HG03025 (cell line): ENCODE data around the gene TM9SF3.
A peak's percentile ranks its signal among the peaks of the same experiment; 100 is the strongest.
"Not testable (repeated sequence)": the region's sequence is repeated elsewhere in the genome, so short reads cannot be mapped to it uniquely, and the experiment has no call there.

Experiments
- ATAC-seq: cut with Tn5 transposase; IDR thresholded peaks from one replicate; pipeline ENCODE4 v1.9.1; 2021; ENCODE audit warnings: mild to moderate bottlenecking, moderate library complexity; ENCODE audit not compliant: unreplicated experiment, low FRiP score

The TM9SF3 gene

DNA sequence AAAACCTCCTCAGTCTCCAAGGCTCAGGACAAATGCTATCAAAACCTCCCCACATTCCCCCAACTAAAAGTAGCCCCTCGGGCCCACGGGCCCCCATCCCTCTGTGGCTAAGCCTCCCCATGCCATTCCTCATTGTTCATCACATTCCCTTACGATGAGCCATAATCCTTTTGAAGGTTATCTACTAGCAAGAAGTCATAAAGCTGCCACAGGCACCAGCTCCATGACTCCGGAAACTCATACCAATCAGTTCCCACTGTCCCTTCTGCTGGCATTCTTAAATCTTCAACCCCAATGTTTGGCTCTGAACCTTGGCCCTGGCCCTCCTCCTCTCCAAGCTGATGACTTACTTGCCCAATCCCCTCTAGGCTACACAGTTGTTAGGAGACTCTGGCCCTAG lies 19.4 kb upstream of the TM9SF3 start:
- no peak for ATAC-seq

DNA sequence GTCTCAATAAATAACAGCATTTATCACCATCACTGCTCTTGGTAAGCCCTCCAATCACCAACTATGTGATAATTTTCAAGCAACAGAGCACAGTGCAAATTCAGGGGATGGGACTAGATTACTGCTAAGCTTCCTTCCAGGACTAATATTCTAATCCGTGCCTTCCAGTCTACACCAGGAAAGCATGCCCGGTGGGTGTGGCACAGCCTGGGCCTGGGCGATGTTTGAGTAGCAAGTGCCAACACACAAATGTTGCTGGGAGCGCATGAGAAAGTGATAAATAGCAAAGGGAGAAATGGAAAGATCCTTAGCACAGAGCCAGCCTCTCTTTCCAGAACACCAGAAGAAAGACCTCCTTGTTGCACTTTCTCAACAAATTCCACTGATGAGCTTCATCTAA lies 13.5 kb upstream of the TM9SF3 start:
- ATAC-seq: no peak

DNA sequence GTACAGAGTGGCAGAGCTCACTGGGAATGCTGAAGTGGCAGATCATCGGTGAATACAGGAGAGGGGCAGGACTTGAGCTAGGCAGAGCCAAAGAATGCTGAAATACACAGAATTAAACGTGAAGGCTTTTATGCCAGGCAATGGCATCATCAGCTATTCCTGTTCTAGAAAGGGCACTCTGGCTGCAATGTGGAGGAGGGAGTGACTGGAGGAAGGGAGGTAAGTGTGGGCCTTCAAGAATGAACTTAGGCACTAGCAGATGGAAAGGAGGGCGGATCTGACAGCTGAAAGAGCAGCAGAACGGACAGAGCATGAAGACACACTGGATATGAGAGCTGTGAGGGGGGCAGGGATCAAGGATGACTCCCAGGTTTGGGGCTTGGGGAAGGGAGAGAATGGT lies 12.0 kb upstream of the TM9SF3 start:
- no peak for ATAC-seq

DNA sequence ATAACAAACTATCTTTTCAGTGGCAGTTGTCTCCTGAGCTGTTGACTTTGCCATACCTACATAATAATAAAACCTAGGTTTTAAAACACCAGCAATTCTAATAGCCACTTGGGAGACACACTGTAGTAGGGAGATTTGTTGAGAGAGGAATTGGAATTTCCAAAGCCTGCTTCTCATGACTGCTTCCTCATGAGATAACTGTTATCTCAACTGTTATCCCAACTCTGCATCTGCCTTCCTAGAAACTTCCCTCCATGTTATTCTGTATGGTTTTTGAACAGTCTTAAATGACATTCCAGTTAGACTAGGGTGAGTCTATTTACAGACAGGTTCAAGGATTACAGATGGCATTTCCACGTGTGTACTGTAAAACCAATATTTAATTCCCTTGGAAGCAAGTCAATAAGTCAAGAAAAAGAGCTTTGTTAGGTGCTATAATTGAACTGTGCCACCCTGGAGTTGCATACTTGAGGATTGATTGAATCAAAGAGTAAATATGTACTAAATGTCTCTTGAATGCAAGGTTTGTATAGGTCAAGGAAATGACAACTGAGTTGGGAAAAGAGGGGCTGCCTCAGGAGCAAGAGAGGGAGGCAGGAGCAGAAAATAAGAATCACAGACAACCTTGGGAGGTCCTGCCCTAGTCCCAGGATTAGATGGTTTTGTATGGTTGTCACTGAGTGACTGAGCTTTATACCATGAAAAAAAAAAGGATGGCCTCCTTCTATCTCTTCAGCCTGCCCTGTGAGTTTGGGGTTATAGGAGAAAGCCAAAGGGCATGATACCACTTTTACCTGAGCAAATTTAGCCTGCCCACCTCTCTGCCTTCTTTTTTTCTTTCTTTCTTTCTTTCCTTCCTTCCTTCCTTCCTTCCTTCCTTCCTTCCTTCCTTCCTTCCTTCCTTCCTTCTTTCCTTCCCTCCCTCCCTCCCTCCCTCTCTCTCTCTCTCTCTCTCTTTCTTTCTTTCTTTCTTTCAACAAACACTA lies 9.9 kb upstream of the TM9SF3 start:
- ATAC-seq: no peak

DNA sequence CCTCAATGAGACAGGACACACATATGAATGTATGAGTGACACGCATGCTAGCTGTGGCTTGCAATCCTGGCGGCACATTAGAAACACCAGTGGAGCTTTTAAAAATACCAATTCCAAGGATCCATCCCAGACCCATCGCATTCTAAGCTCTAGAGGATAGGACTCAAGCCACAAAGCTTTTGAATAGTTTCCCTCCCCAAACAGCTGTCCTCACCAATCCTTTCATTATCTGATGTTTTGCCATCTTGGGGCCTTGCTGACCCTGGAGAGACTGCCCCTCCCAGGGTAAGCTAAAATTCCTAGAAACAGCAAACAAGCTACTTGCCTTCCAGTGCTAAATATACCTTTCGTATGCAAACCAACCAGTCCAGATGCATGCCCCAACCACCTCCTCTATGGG lies 8.9 kb upstream of the TM9SF3 start:
- no peak for ATAC-seq

DNA sequence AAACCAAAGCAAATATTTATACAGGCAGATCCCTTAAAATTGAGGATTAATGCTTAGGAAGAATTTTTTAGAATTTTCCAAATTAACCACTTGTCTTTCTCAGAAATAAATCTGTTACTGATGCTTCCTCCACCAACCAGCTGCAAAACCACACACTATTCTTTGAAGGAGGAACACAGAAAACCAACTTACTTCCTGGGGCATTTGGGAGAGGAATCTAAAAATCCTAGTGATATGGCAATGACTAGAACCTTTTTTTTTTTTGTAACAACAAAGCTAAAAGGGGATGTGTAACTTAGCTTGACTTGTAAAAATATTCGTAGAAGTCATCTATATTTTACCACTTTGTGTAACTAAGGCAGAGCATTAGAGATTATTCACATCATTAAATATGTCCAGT lies 5.1 kb upstream of the TM9SF3 start:
- no peak for ATAC-seq

DNA sequence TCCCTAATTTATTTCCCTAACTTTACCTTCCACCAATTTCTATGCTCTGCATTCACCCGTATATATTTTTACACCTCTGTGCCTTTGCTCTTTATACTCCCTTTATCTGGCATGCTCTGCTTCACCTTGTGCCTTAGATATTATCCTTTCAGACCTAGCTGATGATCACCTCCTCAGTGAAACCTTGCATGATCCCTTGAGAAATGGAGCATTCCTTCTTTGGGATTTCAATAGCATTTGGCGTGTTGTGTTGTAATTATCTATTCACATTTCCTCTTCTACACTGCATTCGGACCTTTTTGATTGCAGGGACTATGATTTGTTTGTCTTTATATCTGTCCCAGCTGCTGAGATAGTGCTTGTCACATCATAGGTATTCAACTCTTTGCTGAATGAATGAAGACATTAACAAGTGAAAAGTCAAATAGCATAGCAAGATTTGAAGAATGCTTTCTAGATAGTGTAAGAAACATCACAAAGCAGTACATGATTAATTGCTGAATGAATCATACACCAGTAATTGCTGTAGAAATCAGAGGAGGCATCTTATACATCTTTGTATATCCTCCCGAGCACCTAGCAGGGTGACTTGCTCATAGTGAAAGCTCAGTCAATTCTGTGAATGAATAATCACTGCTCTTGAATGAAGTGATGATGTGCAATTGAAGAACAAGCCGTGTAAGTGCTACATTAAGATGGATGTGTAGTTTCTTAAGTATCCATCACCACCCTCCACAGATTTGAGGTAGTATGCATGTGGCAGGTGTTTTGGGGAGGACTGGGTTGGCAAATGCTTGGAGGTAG lies 2.0 kb upstream of the TM9SF3 start:
- no peak for ATAC-seq

DNA sequence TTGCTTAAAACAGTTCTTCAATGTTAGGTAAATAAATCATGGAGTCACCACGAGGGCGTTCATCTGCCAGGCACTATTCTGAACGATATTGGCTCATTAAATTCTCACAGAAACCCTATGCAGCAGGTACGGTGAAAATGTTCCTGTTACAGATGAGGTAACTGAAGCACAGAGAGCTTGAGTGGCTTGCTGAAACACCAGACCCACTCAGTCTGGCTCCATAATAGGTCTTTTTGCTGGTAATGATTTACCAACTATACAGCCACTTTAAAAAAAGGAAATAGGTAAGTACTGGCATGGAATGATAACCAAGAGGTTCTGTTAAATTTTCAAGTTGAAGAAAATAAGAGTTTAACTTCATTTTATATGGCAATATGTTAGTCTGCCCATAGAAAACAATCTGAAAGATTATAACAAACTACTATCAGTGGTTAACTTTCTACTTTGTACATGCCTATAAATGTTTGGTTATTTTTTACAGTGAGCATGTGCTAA lies 1.3 kb upstream of the TM9SF3 start:
- no peak for ATAC-seq

DNA sequence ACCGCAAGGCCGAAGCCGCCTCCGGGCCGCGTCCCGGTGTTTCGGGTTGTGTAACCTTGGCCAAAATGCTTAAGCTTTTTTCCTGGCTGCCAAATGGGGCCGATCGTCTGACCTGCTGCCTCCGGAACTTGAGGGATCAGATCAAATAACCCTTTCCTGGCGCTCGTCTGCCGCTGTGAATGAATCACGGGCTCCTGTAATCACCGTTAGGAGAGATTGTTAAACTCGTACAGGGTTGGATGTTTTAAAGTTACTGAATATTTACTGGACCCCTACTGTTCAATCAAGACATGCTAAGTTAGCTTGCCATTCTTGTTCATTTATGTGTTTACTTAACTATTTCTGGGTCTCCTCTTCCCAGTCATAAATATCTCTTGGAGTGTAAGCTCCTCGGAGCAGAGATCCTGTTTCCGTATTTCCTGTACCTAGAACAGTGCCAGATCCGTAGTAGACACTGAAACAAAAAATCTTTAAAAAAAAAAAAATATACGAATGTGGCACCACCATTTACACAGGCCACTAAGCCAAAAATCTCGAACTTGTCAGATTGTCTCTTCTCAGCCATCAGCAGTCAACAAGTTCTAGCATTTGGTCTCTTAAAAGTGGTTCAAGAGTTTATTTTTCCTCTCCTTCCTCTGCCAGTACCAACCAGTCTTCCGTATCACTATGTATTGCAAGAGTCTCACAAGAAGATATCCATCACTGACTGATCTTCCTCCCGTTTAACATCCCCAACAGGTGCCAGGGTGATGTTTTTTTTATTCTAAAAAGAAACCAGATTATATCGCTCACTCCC lies 650 bp upstream of the TM9SF3 start:
- ATAC-seq: no peak

DNA sequence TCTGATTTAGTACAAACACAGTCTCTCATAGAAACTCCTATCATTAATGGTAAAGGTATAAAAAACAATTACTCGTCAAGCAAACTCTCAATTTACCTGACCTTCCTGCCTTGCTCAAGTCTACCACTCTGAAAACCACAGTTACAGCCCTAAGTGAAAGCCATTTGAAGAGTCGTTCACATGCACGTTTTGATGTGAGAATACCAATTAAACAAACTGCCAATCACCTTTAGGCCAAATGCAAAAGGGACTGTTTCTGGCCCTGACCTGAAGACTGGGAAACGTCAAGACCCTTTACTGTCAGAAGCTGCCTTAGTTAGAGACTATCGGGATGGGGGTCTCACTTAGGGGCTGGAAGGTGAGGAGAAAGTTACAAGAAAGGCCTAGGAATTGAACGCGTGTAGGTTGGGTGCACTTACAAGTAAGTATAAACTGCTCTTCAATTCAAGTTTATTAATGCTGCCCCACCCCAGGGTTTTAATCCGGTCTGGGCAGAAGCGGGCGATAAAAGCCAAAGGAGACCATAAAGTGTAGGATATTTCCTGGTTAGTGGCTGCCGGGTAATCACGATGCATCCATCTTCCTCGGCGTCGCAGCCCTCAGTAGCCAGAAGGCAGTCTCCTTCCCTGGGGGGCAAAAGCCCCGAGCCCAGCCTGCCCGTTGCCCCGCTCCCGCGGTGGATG lies 935 bp downstream of the TM9SF3 start:
- peak; percentile 13 for ATAC-seq

DNA sequence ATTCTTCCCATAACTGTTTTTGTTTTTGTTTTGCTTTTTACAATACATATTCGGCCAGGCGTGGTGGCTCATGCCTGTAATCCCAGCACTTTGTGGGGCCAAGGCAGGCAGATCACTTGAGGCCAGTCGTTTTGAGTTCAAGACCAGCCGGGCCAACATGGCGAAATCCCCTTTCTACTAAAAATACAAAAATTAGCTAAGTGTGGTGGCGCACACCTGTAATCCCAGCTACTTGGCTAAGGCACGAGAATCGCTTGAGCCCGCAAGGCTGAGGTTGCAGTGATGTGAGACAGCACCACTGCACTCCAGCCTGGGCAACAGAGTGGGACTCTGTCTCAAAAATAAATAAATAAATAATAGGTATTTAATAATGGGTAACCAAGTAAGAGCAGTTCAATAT lies 2.3 kb downstream of the TM9SF3 start:
- ATAC-seq: no peak

DNA sequence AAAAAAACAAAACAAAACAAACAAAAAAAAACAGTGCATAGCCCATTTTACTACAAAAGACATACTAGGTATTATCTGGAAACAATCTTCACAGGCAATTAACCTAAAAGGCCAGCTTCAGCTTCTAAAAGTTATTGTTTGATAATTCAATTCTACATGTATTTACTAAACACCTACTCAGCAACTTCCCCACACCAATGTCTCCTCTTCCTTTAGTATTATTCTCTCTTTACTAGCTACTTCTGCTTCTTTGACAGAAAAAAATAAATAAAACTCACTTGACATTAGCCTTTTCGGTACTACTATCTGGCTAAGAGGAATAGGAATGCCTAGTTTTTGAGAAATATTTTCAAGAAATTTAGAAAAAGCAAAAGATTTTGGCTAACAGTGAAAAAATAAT lies 2.8 kb downstream of the TM9SF3 start:
- ATAC-seq: no peak

DNA sequence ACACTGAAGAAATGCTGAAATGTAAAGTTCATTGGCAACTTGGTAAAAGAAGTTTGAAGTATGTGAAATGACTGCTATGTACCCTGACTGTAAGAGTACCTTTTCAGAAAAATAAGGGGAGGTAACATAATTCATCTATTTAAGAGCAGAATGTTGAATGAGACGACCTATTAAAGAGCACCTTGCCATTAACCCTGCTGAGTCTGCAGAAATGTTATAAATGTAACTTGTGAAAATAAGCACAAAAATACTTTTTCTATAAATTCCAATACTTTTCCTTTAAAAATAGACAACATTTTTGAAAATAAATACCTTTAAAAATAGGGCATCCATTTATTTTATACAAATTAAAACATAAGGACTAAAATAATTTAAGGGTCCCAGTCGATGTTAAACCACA lies 7.7 kb downstream of the TM9SF3 start:
- ATAC-seq: no peak

DNA sequence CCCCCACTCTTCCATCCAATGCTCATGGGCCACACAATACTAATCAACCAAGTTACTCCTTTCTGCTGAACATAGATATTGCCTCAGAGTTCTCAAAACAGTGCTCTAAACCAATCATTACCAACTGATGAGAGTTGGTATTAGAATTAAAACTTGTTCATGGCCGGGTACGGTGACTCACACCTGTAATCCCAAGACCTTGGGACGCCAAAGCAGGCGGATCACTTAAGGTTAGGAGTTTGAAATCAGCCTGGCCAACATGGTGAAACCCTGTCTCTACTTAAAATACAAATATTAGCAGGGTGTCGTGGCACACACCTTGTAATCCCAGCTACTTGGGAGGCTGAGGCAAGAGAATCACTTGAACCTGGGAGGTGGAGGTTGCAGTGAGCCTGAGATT lies 8.2 kb downstream of the TM9SF3 start:
- ATAC-seq: no peak

DNA sequence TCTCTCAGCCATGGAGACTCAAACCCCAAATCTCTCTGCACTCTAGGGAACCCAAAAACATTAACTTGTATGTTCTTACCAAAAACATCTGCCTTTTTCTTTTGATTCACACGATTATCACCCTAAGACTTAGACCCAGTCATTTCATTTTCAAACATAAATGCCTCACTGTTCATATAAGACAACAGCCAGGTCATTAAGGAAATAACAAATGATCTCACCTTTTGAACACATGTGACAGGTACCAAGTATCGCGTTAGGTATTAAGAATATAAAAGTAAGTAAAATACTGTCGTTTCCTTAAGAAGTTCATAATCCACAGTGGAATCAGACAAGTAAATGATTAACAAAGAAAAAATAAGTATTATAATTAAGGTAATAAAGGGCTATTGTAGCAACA lies 8.8 kb downstream of the TM9SF3 start:
- no peak for ATAC-seq

DNA sequence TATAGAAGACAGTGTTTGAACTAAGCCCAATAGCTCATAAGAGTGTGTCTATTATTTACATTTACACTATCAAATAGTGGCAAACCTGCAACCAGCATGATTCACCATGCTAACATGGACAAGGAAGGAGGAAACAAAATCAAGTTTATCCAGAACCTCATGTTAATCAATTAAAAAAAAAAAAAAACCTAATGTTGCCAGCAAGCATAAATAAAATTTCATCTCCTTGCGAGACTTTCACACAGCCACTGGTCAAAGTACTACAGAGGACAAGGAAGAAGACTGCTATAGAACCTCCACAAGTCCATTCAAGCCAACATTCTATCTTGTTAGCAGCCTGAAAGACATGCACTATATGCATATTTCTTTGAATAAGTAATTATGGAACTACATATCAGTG lies 9.7 kb downstream of the TM9SF3 start:
- no peak for ATAC-seq

DNA sequence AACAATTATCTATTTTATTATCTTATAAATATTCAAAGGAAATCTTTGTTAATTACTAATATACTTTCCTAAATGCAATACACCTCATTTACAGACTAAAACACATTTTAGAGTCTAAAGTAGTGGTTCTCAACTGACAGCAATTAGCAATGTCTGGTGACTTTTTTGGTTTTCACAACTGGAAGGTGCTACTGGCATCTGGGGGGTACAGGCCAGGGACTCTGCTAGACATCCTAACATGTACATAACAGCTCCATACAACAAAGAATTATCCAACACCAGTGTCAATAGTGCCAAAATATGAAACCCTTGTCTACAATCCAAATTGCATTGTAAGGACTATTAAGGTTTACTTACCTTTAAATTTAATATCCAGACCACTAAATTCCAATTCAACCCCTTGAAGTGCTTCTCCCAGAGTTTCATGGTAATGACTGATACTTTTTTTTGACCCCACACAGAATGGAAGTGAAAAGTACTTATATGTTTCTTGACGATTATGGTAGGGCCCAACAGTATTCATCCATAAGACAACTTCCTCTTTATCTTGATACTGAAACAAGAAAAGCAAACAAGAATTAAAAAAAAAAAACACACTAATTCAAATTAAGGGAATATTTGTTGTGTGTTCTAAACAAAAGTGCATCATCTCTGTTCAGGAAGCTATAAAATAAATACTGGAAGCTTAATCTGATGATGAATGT lies 10.4 kb downstream of the TM9SF3 start:
- no peak for ATAC-seq

DNA sequence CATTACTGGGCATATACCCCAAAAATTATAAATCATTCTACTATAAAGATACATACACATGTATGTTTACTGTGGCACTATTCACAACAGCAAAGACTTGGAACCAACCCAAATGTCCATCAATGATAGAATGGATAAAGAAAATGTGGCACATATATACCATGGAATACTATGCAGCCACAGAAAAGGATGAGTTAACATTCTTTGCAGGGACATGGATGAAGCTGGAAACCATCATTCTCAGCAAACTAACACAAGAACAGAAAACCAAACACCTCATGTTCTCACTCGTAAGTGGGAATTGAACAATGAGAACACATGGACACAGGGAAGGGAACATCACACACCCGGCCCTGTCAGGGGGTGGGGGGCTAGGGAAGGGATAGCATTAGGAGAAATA lies 12.2 kb downstream of the TM9SF3 start:
- not testable (repeated sequence) for ATAC-seq

DNA sequence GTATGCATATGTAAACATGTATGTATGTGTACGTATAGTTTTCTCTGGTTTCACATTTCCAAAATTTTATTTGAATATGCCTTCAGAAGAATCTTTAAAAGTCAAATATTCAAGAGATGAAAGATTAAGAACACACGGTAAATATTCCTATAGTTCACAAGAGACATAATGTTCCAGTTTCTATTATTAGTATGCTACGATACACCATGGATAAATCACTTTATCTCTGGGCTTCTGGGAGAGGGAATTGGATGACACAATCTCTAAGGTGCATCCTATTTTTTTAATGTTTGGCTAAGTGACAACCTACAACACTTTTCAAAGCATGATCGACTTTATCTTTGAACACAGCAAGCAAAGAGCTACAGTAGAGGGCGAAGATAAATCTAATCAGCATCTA lies 13.8 kb downstream of the TM9SF3 start:
- no peak for ATAC-seq
